Omental fat pad (tissue), 4 donors: ENCODE results near the gene CDV3. TPM values are rescaled to one million over a fixed set of nuclear protein-coding genes. Genes with fewer than 3 reads are reported as not detected.
"Not testable (repeated sequence)": the region's sequence is repeated elsewhere in the genome, so short reads cannot be mapped to it uniquely, and the experiment has no call there.

Experiments
- ATAC-seq: fragments of 150-250 bp; one replicate; pipeline ENCODE4 v1.9.1; 2016; ENCODE audit warnings: mild to moderate bottlenecking, moderate library complexity; ENCODE audit not compliant: low FRiP score
- DNase-seq: peaks from one replicate; pipeline ENCODE4 v3.0.0-alpha.2; 2019; ENCODE audit warnings: low spot score
- CTCF ChIP-seq, 3 donors: fragments of 450-650 bp; IDR thresholded peaks; one replicate each; pipeline ENCODE4 v1.5.1; 2016 to 2017; ENCODE audit warnings: antibody characterized with exemption in 3 of 3, mild to moderate bottlenecking in 3 of 3, moderate library complexity in 2 of 3
- total RNA-seq, 4 donors: library from RNA; depleted of rRNA; stranded (reverse); fragments of >200 nt; gene quantifications; one replicate each; pipeline ENCODE4 v1.1.0, GENCODE V29; 2016

Gene CDV3
- total RNA-seq, 4 donors from 2014 or later: 103 to 290 (median 213) TPM

DNA sequence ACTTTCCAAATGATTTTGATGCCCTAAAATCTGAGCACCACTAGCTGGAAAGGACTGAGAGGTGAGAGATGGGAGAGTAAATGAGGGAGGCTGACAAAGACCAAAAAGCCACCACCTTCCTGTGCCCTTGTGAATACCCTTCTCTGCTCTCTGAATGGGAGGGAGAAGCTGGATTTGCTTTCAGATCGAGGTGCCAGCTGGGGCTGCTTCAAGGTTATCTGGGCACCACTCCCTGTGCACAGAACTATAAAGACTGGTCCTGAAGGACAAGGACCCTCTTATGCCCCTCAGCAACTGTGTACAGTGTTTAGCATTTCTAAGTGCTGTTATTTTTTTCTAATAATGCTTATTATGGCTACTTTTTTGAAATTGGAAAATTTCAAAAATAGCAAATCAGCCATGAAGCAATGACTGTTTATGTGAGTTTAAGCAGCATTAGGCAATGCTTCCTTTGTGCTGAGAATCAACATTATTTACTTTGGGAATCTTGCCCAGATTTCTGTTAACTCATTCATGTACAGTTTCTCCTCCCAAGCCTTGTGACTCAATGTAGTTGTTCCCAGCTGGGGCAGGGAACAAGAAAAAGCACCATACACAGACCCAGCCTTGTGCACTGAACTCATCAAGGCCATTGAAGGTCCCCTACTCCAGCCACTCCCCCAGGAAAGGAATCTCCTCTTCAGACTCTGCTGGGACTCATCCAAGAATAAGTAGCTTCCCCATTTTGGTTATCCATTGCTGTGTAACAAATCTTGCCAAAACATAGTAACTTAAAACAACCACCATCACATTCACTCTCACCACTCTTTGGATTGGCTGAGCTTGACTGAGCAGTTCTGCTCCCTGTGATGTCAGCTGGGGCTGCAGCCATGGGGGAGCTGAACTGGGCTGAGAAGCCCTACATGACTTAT, 37.3 kb upstream of the CDV3 start:
- ATAC-seq: peak; percentile 49
- DNase-seq: no peak
- TF ChIP-seq CTCF (IDR thresholded peaks at IDR 0.05): no peak

- DNase-seq, ATAC-seq: not testable (repeated sequence)
Observed at GRCh38 chr3:133537131-133537530, 36.4 kb upstream of the CDV3 start.

GRCh38 chr3:133538154-133538553, 35.3 kb upstream of the CDV3 start:
- no peak for ATAC-seq
- no peak for DNase-seq
- no peak for TF ChIP-seq CTCF (IDR thresholded peaks at IDR 0.05)

DNA sequence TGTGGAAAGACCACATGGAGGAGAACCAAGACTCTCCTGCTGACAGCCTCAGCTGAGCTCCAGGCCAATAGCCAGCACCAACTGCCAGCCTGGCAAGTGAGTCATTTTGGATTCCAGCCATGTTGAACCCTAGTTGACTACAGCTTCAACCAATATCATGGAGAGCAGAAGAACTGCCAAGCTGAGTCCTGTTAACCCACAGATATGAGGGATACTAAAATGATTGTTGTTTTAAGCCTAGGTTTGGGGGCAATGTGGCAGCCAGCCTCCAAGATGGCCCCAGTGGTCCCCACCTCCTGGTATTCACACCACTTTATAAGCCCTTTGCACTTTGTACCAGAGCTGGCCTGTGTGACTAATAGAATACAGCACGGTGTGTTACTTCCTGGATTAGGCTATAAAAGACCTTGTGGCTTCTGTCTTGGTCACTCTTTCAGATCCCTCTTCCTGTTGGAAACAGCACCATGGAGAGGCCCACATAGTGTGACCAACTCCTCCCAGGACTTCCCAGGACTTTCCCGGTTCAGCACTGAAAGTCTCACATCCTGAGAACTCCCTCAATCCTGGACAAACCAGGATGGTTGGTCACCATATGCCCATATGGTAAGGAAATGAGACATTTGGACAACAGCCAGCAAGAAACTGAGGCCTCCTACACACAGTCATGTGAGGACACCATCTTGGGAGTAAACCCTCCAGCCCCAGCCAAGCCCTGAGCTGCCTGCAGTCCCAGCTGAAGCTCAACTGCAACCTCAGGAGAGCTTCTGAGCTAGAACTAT, 32.4 kb upstream of the CDV3 start:
- DNase-seq: no peak
- TF ChIP-seq CTCF (IDR thresholded peaks at IDR 0.05): no peak
- no peak for ATAC-seq

DNA sequence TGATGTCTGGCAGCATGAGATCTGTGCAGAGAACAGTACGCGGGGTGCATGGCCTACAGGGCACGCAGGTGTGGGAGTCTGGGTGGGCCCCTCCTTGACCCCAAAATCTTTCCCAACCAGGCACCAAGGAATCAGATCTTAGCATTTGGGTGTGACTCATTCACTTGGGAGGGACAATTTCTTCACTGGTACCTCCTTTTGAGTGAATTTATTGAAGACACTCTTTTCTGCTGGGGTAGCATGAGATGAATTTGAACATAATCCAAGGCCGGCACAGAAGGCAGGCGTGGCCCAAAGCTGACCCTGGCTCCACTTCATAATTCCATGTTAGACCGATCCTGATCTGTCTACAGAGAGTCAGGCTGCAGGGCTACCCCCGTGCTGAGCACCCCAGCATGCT, 30.6 kb upstream of the CDV3 start:
- no peak for ATAC-seq
- no peak for TF ChIP-seq CTCF (IDR thresholded peaks at IDR 0.05)
- no peak for DNase-seq

DNA sequence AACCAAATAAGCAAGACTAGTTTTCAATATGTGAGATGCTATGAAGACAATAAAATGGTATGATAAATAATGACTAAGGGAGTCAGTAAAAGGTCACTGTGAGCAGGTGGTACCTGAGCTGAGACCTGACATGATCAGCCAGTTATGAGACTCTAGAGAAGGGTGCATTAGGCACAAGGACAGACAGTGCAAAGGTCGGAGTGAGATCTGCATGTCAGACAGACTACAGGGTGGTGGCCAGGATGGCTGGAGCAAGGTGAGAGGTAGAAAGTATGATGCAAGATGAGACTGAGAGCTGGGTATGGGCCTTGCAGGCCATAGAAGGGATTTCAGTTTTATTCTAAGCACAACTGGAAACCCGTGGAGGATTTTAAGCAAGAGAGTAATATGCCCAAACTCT, 28.5 kb upstream of the CDV3 start:
- not testable (repeated sequence) for DNase-seq, ATAC-seq

DNA sequence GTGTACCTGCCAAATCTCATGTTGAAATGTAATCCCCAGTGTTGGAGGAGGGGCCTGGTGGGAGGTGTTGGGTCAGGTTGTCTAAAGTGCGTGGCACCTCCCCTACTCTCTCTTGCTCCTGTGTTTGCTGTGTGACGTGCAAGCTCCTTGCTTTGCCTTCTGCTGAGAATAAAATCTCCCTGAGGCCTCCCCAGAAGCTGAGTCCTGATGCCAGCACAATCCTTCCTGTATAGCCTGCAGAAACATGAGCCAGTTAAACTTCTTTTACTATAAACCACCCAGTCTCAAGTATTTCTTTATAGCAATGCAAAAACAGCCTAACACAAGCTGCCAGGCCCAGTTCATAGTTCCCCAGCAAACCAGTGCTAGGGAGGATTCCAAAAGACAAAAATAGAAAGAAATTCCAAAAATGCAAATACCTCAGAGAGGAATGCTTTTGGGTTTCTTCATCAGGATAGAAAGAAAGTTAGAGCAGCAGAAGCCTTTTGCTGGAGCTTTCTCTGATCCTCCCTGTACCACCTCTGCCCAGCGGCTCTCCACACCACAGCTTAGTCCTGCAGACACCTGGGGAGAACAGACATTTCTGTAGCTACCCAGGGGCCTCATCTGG, 25.9 kb upstream of the CDV3 start:
- ATAC-seq (peak; percentile 83), DNase-seq (no peak)
- no peak for TF ChIP-seq CTCF (IDR thresholded peaks at IDR 0.05)
